ENCODE data around the gene MGRN1.
"Not testable (repeated sequence)": the region's sequence is repeated elsewhere in the genome, so short reads cannot be mapped to it uniquely, and the experiment has no call there.

MGRN1 gene

GRCh38 chr16:4701791-4702465 is 77.3 kb downstream of the MGRN1 start:
- no peak for DNase-seq

GRCh38 chr16:4702466-4702808 is 77.8 kb downstream of the MGRN1 start:
- DNase-seq, result no peak

GRCh38 chr16:4703906-4704305 is 79.3 kb downstream of the MGRN1 start:
- no peak for DNase-seq

GRCh38 chr16:4704491-4704890 is 79.9 kb downstream of the MGRN1 start:
- no peak for DNase-seq

GRCh38 chr16:4704913-4705312 is 80.3 kb downstream of the MGRN1 start:
- DNase-seq, result no peak

GRCh38 chr16:4706871-4707270 is 82.2 kb downstream of the MGRN1 start:
- DNase-seq, result no peak

- DNase-seq, result no peak
Observed at GRCh38 chr16:4709481-4709880, 84.9 kb downstream of the MGRN1 start.

GRCh38 chr16:4713663-4714501 is 89.3 kb downstream of the MGRN1 start:
- no peak for DNase-seq

GRCh38 chr16:4714996-4715395 is 90.4 kb downstream of the MGRN1 start:
- DNase-seq, result no peak

GRCh38 chr16:4718466-4718865 is 93.8 kb downstream of the MGRN1 start:
- no peak for DNase-seq

GRCh38 chr16:4723071-4723767 is 98.6 kb downstream of the MGRN1 start:
- no peak for DNase-seq

GRCh38 chr16:4724661-4725270 is 100.1 kb downstream of the MGRN1 start:
- DNase-seq, result no peak

GRCh38 chr16:4726616-4727015 is 102.0 kb downstream of the MGRN1 start:
- no peak for DNase-seq

- no peak for DNase-seq
Observed at GRCh38 chr16:4728676-4729075, 104.0 kb downstream of the MGRN1 start.

- no peak for DNase-seq
Observed at GRCh38 chr16:4729876-4730275, 105.2 kb downstream of the MGRN1 start.

GRCh38 chr16:4733211-4733742 is 108.7 kb downstream of the MGRN1 start:
- no peak for DNase-seq

- DNase-seq, result peak; percentile 0
Observed at GRCh38 chr16:4733747-4734062, 109.1 kb downstream of the MGRN1 start.

- DNase-seq, result peak; percentile 73
Observed at GRCh38 chr16:4734063-4734729, 109.6 kb downstream of the MGRN1 start, which contains the start of the genes ANKS3 and DNAAF8. Gene ANKS3 (minus strand): TSS chr16:4734271. CDS start chr16:4730149, 4,122 bp downstream. Gene DNAAF8 (plus strand): TSS chr16:4734537. CDS start chr16:4736515, 1,978 bp downstream.

GRCh38 chr16:4734730-4735535 is 110.3 kb downstream of the MGRN1 start:
- peak; percentile 91 for DNase-seq

- DNase-seq, result no peak
Observed at GRCh38 chr16:4736546-4736945, 111.9 kb downstream of the MGRN1 start.

- no peak for DNase-seq
Observed at GRCh38 chr16:4737545-4737944, 112.9 kb downstream of the MGRN1 start.

GRCh38 chr16:4738370-4738769 is 113.7 kb downstream of the MGRN1 start:
- not testable (repeated sequence) for DNase-seq

All from CD4-positive, alpha-beta T cell treated with Interleukin-4 for 4 hours (primary cell).